OCI-LY7 (cell line): ENCODE measurements around the gene TBC1D24. TPM values are rescaled to one million over a fixed set of nuclear protein-coding genes. Genes with fewer than 3 reads are reported as not detected.

Experiments used
- BruUV-seq: library from RNA; stranded (reverse); fragments of 400-500 nt; replicated peaks from 2 replicates; lab custom pipeline; 2021; lab: Mats Ljungman, UMichigan
- CTCF ChIA-PET: fragments of 300-600 bp; sonication (Branson Sonifier 250); formaldehyde crosslinking; loops from one replicate; lab custom pipeline; 2022; ENCODE audit warnings: antibody characterized with exemption; ENCODE audit not compliant: unreplicated experiment; lab: Charles Lee
- POLR2A ChIA-PET: fragments of 300-600 bp; sonication (Branson Sonifier 250); formaldehyde crosslinking; loops from one replicate; lab custom pipeline; 2022; ENCODE audit warnings: antibody characterized with exemption; lab: Charles Lee
- DNase-seq: peaks from one replicate; pipeline ENCODE4 v3.0.0-alpha.2; 2015; ENCODE audit warnings: low spot score
- H2AFZ ChIP-seq: fragments of 200-600 bp; sonication (generic), shearing (Covaris generic); 2 replicates; pipeline ENCODE4 v1.6.1; 2014; ENCODE audit warnings: mild to moderate bottlenecking, antibody characterized with exemption, low read length, moderate library complexity
- H3K27ac ChIP-seq: fragments of 200-600 bp; sonication (generic); 2 replicates; pipeline ENCODE4 v1.5.1; 2014; ENCODE audit warnings: mixed run types, low read depth, mild to moderate bottlenecking, moderate library complexity, low read length, inconsistent platforms; ENCODE audit not compliant: poor library complexity, severe bottlenecking
- H3K36me3 ChIP-seq: fragments of 200-600 bp; sonication (generic); 2 replicates; pipeline ENCODE4 v1.6.1; 2014; ENCODE audit warnings: mild to moderate bottlenecking, antibody characterized with exemption, low read length, moderate library complexity, mixed read lengths; ENCODE audit not compliant: insufficient read depth
- H3K4me1 ChIP-seq: fragments of 200-600 bp; sonication (generic); 2 replicates; pipeline ENCODE4 v1.5.1; 2014; ENCODE audit warnings: mild to moderate bottlenecking, low read length; ENCODE audit not compliant: insufficient read depth, poor library complexity, severe bottlenecking
- H3K4me2 ChIP-seq: fragments of 200-600 bp; sonication (generic); 2 replicates; pipeline ENCODE4 v1.6.1; 2014; ENCODE audit warnings: mild to moderate bottlenecking, low read length
- H3K4me3 ChIP-seq: fragments of 200-600 bp; sonication (generic); 2 replicates; pipeline ENCODE4 v1.5.1; 2014; ENCODE audit warnings: mild to moderate bottlenecking, low read depth, low read length; ENCODE audit not compliant: poor library complexity, severe bottlenecking
- H3K79me2 ChIP-seq: fragments of 200-600 bp; sonication (generic); 2 replicates; pipeline ENCODE4 v1.6.1; 2016; ENCODE audit warnings: low read depth, mild to moderate bottlenecking, low read length, moderate library complexity, mixed read lengths; ENCODE audit not compliant: insufficient read depth
- H3K9me2 ChIP-seq: fragments of 200-600 bp; sonication (generic); 2 replicates; pipeline ENCODE4 v1.6.1; 2016; ENCODE audit warnings: mild to moderate bottlenecking, low read length, mixed read lengths; ENCODE audit not compliant: insufficient read depth
- H3K9me3 ChIP-seq: fragments of 200-600 bp; sonication (generic); 2 replicates; pipeline ENCODE4 v1.6.1; 2014; ENCODE audit warnings: mild to moderate bottlenecking, mixed run types, low read length, mixed read lengths
- H4K20me1 ChIP-seq: fragments of 200-600 bp; sonication (generic); 2 replicates; pipeline ENCODE4 v1.6.1; 2014; ENCODE audit warnings: mild to moderate bottlenecking, antibody characterized with exemption, low read length, moderate library complexity, mixed read lengths; ENCODE audit not compliant: insufficient read depth
- EZH2phosphoT487 ChIP-seq: fragments of 200-600 bp; sonication (generic); IDR thresholded peaks from 2 replicates; pipeline ENCODE4 v1.6.1; 2018; ENCODE audit warnings: low read depth, borderline replicate concordance, mild to moderate bottlenecking, mixed run types, antibody characterized with exemption, low read length, moderate library complexity, mixed read lengths
- intact Hi-C: fragments of 100-400 bp; cut with micrococcal nuclease; formaldehyde crosslinking; loops from one replicate; pipeline ENCODE4 v1.10.0; 2022; ENCODE audit not compliant: unreplicated experiment
- total RNA-seq, 2 experiments: library from RNA; depleted of rRNA in 1 of 2; stranded (reverse); fragments of >200 nt in 1 of 2; shearing (Covaris generic) in 1 of 2; gene quantifications; 2 replicates each; pipeline ENCODE4 v1.2.3, GENCODE V29; 2014 to 2022
- TF ChIP-seq, protein P1 (sequence below): fragments of 200-600 bp; sonication (generic); conservative IDR thresholded peaks from 2 replicates; pipeline ENCODE4 v1.5.1; 2014; ENCODE audit warnings: mild to moderate bottlenecking, antibody characterized with exemption, low read length, moderate library complexity, mixed read lengths

The TBC1D24 gene
- total RNA-seq, 2 experiments from 2014 or later = 23.4 to 34.7 TPM

GRCh38 chr16:2450535-2450934, 24.4 kb upstream of the TBC1D24 start:
- Histone ChIP-seq H3K4me2 (no peak overlapping the region), H3K27ac (no peak overlapping the region), H3K9me2 (no peaks in the 10 kb centered on the region), H3K79me2 (no peaks in the 10 kb centered on the region), H2AFZ (no peak overlapping the region), H3K9me3 (no peaks in the 10 kb centered on the region), H4K20me1 (no peaks in the 10 kb centered on the region; the same call in 1 of the 2 replicates), H3K4me1 (no peaks in the 10 kb centered on the region), H3K4me3 (no peak overlapping the region), H3K36me3 (peaks cover 93% of the 10 kb centered on the region)
- BruUV-seq = no TSS peak
- TF ChIP-seq EZH2phosphoT487 = no peak
- TF ChIP-seq, protein P1, sequence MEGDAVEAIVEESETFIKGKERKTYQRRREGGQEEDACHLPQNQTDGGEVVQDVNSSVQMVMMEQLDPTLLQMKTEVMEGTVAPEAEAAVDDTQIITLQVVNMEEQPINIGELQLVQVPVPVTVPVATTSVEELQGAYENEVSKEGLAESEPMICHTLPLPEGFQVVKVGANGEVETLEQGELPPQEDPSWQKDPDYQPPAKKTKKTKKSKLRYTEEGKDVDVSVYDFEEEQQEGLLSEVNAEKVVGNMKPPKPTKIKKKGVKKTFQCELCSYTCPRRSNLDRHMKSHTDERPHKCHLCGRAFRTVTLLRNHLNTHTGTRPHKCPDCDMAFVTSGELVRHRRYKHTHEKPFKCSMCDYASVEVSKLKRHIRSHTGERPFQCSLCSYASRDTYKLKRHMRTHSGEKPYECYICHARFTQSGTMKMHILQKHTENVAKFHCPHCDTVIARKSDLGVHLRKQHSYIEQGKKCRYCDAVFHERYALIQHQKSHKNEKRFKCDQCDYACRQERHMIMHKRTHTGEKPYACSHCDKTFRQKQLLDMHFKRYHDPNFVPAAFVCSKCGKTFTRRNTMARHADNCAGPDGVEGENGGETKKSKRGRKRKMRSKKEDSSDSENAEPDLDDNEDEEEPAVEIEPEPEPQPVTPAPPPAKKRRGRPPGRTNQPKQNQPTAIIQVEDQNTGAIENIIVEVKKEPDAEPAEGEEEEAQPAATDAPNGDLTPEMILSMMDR = no peak
- intact Hi-C loops = no loop called here
- DNase-seq = no peak
- ChIA-PET CTCF (no interaction called here), POLR2A (interaction anchor here (0.6 to 0.7 kb wide), 2 partner anchors 18 to 193 kb away, joined by 5 read pairs; no protein-coding TSS in a partner anchor)

GRCh38 chr16:2450975-2451381, 23.9 kb upstream of the TBC1D24 start:
- H3K9me2 ChIP-seq = no peaks in the 10 kb centered on the region
- no peak overlapping the region for H3K4me2 ChIP-seq
- no peak overlapping the region for H2AFZ ChIP-seq
- H3K36me3 ChIP-seq = peaks cover 93% of the 10 kb centered on the region
- no TSS peak for BruUV-seq
- no peaks in the 10 kb centered on the region; the same call in 1 of the 2 replicates for H4K20me1 ChIP-seq
- H3K79me2 ChIP-seq = no peaks in the 10 kb centered on the region
- TF ChIP-seq EZH2phosphoT487 = no peak
- TF ChIP-seq, protein P1 = no peak
- intact Hi-C loops = no loop called here
- ChIA-PET POLR2A (no interaction called here), CTCF (no interaction called here)
- DNase-seq = no peak
- H3K9me3 ChIP-seq = no peaks in the 10 kb centered on the region
- no peak overlapping the region for H3K4me3 ChIP-seq
- H3K27ac ChIP-seq = no peak overlapping the region
- no peaks in the 10 kb centered on the region for H3K4me1 ChIP-seq

DNA sequence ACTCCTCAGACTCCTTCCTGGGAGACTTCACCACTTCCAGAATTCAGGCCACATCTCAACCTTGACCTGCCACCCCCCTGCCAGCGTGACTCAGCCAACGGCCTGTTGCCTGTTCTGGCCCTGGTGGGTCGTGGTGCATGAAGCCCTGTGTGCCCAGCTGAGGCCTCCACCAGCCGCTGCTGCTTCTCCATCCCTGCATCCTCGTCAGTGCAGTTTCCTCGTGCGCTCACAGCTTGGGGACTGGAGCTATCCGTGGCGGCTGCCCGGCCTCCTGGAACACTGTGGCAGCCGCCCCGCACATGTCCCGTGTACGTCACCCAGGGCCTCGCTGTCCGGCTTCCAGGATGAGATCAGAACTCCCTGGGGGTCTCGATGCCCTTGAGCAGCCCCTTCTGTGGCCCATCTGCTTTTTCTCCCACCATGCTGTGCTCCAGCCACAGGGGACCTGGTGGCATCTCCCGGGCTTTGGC, 23.0 kb upstream of the TBC1D24 start:
- Histone ChIP-seq H3K4me1 (no peaks in the 10 kb centered on the region), H3K79me2 (no peaks in the 10 kb centered on the region), H3K9me2 (no peaks in the 10 kb centered on the region), H3K4me3 (no peak overlapping the region), H3K27ac (no peak overlapping the region), H3K9me3 (no peaks in the 10 kb centered on the region), H2AFZ (no peak overlapping the region), H3K4me2 (no peak overlapping the region), H3K36me3 (peaks cover 93% of the 10 kb centered on the region), H4K20me1 (no peaks in the 10 kb centered on the region; the same call in 1 of the 2 replicates)
- no TSS peak for BruUV-seq
- intact Hi-C loops = no loop called here
- TF ChIP-seq, protein P1 = no peak
- TF ChIP-seq EZH2phosphoT487 = no peak
- no peak for DNase-seq
- CTCF ChIA-PET = no interaction called here
- POLR2A ChIA-PET = no interaction called here
